Spinal cord (tissue), 10 donors: ENCODE results near the gene PCDHA7. TPM values are rescaled to one million over a fixed set of nuclear protein-coding genes. Genes with fewer than 3 reads are reported as not detected.

Experiments used
- DNase-seq, 6 donors: peaks; one replicate each; pipeline versions ENCODE4 v3.0.0 to v3.0.0-alpha.2; 2013 to 2015; ENCODE audit warnings: low spot score in 6 of 6, low read depth in 4 of 6
- H3K27ac ChIP-seq: one replicate; pipeline ENCODE4 v1.5.1; 2013; ENCODE audit warnings: low read depth, low read length, control low read depth
- H3K27me3 ChIP-seq: one replicate; pipeline ENCODE4 v1.6.1; 2013; ENCODE audit warnings: low read length; ENCODE audit not compliant: control insufficient read depth, insufficient read depth
- H3K36me3 ChIP-seq: one replicate; pipeline ENCODE4 v1.6.1; 2013; ENCODE audit warnings: low read length; ENCODE audit not compliant: control insufficient read depth, insufficient read depth
- H3K4me1 ChIP-seq: one replicate; pipeline ENCODE4 v1.6.1; 2013; ENCODE audit warnings: low read length; ENCODE audit not compliant: control insufficient read depth, insufficient read depth
- H3K4me3 ChIP-seq: one replicate; pipeline ENCODE4 v1.5.1; 2013; ENCODE audit warnings: low read depth, low read length, control low read depth
- H3K9me3 ChIP-seq: one replicate; pipeline ENCODE4 v1.6.1; 2013; ENCODE audit warnings: low read length; ENCODE audit not compliant: control insufficient read depth, insufficient read depth
- WGBS: methylation state at CpG from one replicate; pipeline ENCODE4 v1.1.5; 2013; ENCODE audit warnings: missing lambda C conversion rate; ENCODE audit not compliant: insufficient coverage; 5-methylcytosine and 5-hydroxymethylcytosine counted together
- polyA plus RNA-seq, 2 donors: library from polyadenylated mRNA; unstranded; fragments of 120-200 nt; gene quantifications; one replicate each; pipeline ENCODE4 v1.2.1, GENCODE V29; 2013; ENCODE audit not compliant: insufficient read length in 2 of 2
- total RNA-seq, 2 donors: library from RNA; depleted of rRNA in 1 of 2; stranded (reverse); fragments of 120-200 nt in 1 of 2; fragments of >200 nt in 1 of 2; gene quantifications; one replicate each; pipeline versions ENCODE4 v1.2.3 to v1.2.4, GENCODE V29; 2013 to 2014
- donor health status: healthy.

Gene PCDHA7
- total and polyA plus RNA-seq, 4 donors, result 1.8 to 6.4 (median 5.5) TPM

DNA sequence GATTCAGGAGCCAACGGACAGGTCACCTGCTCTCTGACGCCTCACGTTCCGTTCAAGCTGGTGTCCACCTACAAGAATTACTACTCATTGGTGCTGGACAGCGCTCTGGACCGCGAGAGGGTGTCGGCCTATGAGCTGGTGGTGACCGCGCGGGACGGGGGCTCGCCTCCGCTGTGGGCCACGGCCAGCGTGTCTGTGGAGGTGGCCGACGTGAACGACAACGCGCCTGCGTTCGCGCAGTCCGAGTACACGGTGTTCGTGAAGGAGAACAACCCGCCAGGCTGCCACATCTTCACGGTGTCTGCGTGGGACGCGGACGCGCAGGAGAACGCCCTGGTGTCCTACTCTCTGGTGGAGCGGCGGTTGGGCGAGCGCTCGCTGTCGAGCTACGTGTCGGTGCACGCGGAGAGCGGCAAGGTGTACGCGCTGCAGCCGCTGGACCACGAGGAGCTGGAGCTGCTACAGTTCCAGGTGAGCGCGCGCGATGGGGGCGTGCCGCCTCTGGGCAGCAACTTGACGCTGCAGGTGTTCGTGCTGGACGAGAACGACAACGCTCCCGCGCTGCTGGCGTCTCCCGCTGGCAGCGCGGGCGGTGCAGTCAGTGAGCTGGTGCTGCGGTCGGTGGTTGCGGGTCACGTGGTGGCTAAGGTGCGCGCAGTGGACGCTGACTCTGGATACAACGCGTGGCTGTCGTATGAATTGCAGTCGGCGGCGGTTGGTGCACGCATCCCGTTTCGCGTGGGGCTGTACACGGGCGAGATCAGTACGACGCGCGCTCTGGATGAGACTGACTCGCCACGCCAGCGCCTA, 23.3 kb downstream of the PCDHA7 start:
- H3K27me3 ChIP-seq, result no peaks in the 10 kb centered on the region
- no peaks in the 10 kb centered on the region for H3K4me1 ChIP-seq
- H3K9me3 ChIP-seq, result peaks cover 9% of the 10 kb centered on the region
- peaks cover 3% of the 10 kb centered on the region for H3K36me3 ChIP-seq
- H3K4me3 ChIP-seq, result no peak overlapping the region
- DNase-seq, result no peak
- no peak overlapping the region for H3K27ac ChIP-seq
- WGBS, result 46% methylated on average over 94 of the region's 94 CpGs

DNA sequence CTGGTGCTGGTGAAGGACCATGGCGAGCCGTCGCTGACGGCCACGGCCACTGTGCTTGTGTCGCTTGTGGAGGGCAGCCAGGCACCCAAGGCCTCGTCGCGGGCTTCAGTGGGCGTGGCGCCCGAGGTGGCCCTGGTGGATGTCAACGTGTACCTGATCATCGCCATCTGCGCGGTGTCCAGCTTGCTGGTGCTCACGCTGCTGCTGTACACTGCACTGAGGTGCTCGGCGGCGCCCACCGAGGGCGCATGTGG, 23.8 kb downstream of the PCDHA7 start:
- Histone ChIP-seq H3K27ac (no peak overlapping the region), H3K36me3 (peaks cover 9% of the 10 kb centered on the region), H3K27me3 (no peaks in the 10 kb centered on the region), H3K9me3 (peaks cover 14% of the 10 kb centered on the region), H3K4me1 (no peaks in the 10 kb centered on the region), H3K4me3 (no peak overlapping the region)
- 50% methylated on average over 22 of the region's 22 CpGs for WGBS
- no peak for DNase-seq

DNA sequence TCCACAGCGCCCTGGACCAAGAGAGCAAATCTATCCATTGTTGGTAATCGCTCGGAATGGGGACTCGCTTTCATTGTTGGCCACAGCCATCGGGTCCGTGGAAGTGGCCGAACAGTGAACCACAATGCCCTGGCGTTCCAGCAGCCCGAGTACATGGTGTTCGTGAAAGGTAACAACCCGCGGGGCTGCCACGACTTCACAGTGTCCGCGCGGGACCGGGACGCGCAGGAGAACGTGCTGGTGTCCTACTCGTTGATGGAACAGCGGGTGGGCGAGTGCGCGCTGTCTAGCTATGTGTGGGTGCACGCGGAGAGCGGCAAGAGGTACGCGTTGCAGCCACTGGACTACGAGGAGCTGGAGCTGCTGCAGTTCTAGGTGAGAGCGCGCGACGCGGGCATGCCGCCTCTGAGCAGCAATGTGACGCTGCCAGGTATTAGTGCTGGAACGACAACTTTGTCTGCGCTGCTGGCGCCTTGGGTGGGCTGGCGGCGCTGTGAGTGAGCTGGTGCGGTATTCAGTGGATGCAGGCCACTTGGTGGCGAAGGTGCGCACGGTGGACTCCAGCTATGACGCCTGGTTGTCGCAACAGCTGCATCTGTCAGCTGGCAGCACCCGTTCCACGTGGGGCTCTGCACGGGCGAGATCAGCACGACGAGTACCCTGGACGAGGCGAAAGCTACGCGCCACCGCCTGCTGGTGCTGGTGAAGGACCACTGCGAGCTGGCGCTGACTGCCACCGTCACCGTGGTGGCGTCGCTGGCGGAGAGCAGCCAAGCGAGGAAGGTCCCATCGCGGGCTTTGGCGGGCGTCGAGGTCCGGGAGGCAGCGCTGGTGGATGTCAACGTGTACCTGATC, 28.6 kb downstream of the PCDHA7 start:
- H3K36me3 ChIP-seq, result peaks cover 13% of the 10 kb centered on the region
- no peak overlapping the region for H3K4me3 ChIP-seq
- H3K27ac ChIP-seq, result no peak overlapping the region
- DNase-seq, result no peak
- no peaks in the 10 kb centered on the region for H3K4me1 ChIP-seq
- no peaks in the 10 kb centered on the region for H3K27me3 ChIP-seq
- WGBS, result 34% methylated on average over 76 of the region's 76 CpGs
- H3K9me3 ChIP-seq, result peaks cover 15% of the 10 kb centered on the region

DNA sequence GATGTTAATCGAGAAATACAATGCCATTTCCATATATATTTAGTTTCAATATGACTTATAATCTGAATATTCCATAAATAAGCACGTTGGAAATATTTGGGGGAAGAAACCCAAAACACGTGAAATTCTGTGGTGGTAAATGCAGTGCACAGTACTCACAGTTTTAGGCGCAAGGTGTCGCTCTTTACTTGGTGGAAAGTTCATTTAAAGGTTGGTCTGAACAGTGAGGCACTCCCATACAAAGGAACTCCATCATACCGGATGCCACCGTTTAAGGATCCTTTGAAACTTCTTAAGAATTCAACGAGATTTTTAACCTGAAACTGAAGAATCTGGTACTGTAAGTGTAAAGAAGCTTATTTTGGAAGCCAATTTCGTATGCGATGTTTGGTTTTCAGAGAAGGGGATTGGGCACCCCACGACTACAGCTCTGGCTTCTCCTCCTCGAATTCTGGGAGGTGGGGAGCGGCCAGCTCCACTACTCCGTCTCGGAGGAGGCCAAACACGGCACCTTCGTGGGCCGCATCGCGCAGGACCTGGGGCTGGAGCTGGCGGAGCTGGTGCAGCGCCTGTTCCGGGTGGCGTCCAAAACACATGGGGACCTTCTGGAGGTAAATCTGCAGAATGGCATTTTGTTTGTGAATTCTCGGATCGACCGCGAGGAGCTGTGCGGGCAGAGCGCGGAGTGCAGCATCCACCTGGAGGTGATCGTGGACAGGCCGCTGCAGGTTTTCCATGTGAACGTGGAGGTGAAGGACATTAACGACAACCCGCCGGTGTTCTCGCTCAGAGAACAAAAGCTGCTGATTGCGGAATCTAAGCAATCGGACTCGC, 34.9 kb downstream of the PCDHA7 start, which contains the start of gene PCDHA11:
PCDHA11 (plus strand) TSS at position 237 of the 834 bp plus-strand sequence; CDS start at position 384, 147 bp downstream.
- Histone ChIP-seq H3K4me3 (peak within 1 kb of the TSS; percentile 7), H3K9me3 (peaks cover 13% of the 10 kb centered on the region), H3K27ac (no peak within 1 kb of the TSS), H3K4me1 (peaks cover 4% of the 10 kb centered on the region), H3K36me3 (peaks cover 14% of the 10 kb centered on the region), H3K27me3 (no peaks in the 10 kb centered on the region)
- peak in 3 of 6 donors; percentile 19 to 72 (median 60) for DNase-seq
- 11% methylated on average over 32 of the region's 41 CpGs for WGBS

DNA sequence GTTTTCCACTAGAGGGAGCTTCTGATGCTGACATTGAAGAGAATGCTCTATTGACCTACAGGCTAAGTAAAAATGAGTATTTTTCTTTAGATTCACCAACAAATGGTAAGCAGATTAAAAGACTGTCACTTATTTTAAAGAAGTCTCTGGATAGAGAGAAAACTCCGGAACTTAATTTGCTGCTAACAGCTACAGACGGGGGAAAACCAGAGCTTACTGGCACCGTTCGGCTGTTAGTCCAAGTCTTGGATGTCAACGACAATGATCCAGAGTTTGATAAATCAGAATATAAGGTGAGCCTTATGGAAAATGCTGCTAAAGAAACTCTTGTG, 35.5 kb downstream of the PCDHA7 start:
- no peak overlapping the region for H3K4me3 ChIP-seq
- no peaks in the 10 kb centered on the region for H3K27me3 ChIP-seq
- peaks cover 14% of the 10 kb centered on the region for H3K36me3 ChIP-seq
- H3K4me1 ChIP-seq, result peaks cover 4% of the 10 kb centered on the region
- peak in 1 of 6 donors; percentile 43 for DNase-seq
- WGBS, result 21% methylated on average over 2 of the region's 5 CpGs
- peaks cover 13% of the 10 kb centered on the region for H3K9me3 ChIP-seq
- H3K27ac ChIP-seq, result no peak overlapping the region

DNA sequence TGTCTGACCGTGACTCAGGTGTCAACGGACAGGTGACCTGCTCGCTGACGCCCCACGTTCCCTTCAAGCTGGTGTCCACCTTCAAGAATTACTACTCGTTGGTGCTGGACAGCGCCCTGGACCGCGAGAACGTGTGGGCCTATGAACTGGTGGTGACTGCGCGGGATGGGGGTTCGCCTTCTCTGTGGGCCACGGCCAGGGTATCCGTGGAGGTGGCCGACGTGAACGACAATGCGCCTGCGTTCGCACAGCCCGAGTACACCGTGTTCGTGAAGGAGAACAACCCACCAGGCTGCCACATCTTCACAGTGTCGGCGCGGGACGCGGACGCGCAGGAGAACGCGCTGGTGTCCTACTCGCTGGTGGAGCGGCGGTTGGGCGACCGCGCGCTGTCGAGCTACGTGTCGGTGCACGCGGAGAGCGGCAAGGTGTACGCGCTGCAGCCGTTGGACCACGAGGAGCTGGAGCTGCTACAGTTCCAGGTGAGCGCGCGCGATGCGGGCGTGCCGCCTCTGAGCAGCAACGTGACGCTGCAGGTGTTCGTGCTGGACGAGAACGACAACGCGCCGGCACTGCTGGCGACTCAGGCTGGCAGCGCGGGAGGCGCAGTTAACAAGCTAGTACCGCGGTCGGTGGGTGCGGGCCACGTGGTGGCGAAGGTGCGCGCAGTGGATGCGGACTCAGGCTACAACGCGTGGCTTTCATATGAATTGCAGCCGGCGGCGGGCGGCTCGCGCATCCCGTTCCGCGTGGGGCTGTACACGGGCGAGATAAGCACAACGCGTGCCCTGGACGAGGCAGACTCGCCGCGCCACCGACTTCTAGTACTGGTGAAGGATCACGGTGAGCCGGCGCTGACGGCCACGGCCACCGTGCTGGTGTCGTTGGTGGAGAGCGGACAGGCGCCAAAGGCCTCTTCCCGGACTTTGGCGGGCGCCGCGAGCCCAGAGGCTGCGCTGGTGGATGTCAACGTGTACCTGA, 36.4 kb downstream of the PCDHA7 start:
- H3K27ac ChIP-seq, result no peak overlapping the region
- no peak for DNase-seq
- H3K9me3 ChIP-seq, result peaks cover 13% of the 10 kb centered on the region
- H3K27me3 ChIP-seq, result no peaks in the 10 kb centered on the region
- peaks cover 17% of the 10 kb centered on the region for H3K36me3 ChIP-seq
- 37% methylated on average over 114 of the region's 114 CpGs for WGBS
- H3K4me1 ChIP-seq, result peaks cover 4% of the 10 kb centered on the region
- no peak overlapping the region for H3K4me3 ChIP-seq

DNA sequence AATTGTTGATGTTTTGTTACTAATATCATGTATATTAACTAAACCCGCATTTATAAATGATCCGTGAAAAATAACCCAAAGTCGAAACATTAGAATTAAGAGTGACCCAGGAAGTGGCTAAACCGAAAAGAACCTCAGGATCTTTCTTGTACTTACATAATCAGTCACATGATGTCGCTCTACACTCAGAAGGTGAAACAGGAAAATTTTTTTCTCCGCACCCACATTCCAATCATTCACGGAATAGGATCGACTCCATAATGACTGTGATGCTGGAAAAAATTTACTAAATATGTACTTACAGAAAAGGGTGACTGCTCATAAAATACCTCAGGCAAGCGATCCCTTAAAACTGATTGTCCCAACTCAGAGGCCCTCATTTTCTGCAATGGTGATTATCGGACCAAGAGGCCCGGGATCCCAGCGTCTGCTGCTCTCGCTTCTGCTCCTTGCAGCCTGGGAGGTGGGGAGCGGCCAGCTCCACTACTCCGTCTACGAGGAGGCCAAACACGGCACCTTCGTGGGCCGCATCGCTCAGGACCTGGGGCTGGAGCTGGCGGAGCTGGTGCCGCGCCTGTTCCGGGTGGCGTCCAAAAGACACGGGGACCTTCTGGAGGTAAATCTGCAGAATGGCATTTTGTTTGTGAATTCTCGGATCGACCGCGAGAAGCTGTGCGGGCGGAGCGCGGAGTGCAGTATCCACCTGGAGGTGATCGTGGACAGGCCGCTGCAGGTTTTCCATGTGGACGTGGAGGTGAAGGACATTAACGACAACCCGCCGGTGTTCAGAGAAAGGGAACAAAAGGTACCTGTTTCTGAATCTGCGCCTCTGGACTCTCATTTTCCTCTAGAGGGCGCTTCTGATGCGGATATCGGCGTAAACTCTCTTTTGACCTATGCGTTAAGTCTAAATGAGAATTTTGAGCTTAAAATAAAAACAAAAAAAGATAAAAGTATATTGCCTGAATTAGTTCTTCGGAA, 41.3 kb downstream of the PCDHA7 start, which contains the start of gene PCDHA12:
PCDHA12 (plus strand) TSS at position 224 of the 981 bp plus-strand sequence; CDS start at position 389, 165 bp downstream.
- H3K27me3 ChIP-seq, result no peaks in the 10 kb centered on the region
- WGBS, result 20% methylated on average over 34 of the region's 47 CpGs
- DNase-seq, result peak in 2 of 6 donors; percentile 9 to 20
- H3K36me3 ChIP-seq, result peaks cover 20% of the 10 kb centered on the region
- H3K27ac ChIP-seq, result no peak within 1 kb of the TSS
- no peak within 1 kb of the TSS for H3K4me3 ChIP-seq
- peaks cover 24% of the 10 kb centered on the region for H3K9me3 ChIP-seq
- peaks cover 3% of the 10 kb centered on the region for H3K4me1 ChIP-seq
